22Rv1 (cell line): Measurements from ENCODE around the gene OR52L1.
"Not testable (repeated sequence)": the region's sequence is repeated elsewhere in the genome, so short reads cannot be mapped to it uniquely, and the experiment has no call there.

Experiments used
- ZFX ChIP-seq: fragments of 450-650 bp; IDR thresholded peaks from 2 replicates; pipeline ENCODE4 v1.6.1; 2017; ENCODE audit warnings: antibody characterized with exemption, borderline replicate concordance
- TF ChIP-seq, protein P1 (sequence below): fragments of 450-650 bp; IDR thresholded peaks from 2 replicates; pipeline ENCODE4 v1.5.1; 2017; ENCODE audit warnings: mild to moderate bottlenecking

DNA sequence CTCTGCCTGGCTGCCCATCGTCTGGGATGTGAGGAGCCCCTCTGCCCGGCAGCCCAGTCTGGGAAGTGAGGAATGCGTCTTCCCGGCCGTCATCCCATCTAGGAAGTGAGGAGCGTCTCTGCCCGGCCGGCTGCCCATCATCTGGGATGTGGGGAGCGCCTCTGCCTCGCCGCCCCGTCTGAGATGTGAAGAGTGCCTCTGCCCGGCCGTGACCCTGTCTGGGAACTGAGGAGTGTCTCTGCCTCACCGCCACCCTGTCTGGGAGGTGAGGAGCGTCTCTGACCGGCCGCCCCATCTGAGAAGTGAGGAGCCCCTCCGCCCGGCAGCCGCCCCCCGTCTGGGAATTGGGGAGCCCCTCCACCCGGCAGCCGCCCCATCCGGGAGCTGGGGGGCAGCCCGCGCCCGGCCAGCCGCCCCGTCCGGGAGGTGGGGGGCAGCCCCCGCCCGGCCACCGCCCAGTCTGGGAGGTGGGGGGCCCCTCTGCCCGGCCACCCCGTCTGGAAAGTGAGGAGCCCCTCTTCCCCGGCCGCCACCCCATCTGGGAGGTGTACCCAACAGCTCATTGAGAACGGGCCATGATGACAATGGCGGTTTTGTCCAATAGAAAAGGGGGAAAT lies 26.0 kb downstream of the OR52L1 start:
- TF ChIP-seq, protein P1, sequence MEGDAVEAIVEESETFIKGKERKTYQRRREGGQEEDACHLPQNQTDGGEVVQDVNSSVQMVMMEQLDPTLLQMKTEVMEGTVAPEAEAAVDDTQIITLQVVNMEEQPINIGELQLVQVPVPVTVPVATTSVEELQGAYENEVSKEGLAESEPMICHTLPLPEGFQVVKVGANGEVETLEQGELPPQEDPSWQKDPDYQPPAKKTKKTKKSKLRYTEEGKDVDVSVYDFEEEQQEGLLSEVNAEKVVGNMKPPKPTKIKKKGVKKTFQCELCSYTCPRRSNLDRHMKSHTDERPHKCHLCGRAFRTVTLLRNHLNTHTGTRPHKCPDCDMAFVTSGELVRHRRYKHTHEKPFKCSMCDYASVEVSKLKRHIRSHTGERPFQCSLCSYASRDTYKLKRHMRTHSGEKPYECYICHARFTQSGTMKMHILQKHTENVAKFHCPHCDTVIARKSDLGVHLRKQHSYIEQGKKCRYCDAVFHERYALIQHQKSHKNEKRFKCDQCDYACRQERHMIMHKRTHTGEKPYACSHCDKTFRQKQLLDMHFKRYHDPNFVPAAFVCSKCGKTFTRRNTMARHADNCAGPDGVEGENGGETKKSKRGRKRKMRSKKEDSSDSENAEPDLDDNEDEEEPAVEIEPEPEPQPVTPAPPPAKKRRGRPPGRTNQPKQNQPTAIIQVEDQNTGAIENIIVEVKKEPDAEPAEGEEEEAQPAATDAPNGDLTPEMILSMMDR: not testable (repeated sequence)
- not testable (repeated sequence) for TF ChIP-seq ZFX
